HCT116 (cell line): ENCODE measurements around the gene ITGA11. TPM values are rescaled to one million over a fixed set of nuclear protein-coding genes. Genes with fewer than 3 reads are reported as not detected.

Experiments
- ATAC-seq: fragments of 200-7000 bp; cut with Tn5 transposase; 2 replicates; pipeline ENCODE4 v1.9.1; 2020; ENCODE audit warnings: mild to moderate bottlenecking, moderate library complexity
- BruUV-seq: library from RNA; stranded (reverse); fragments of 400-500 nt; replicated peaks from 2 replicates; lab custom pipeline; 2021; lab: Mats Ljungman, UMichigan
- CTCF ChIA-PET: fragments of 300-600 bp; sonication (Branson Sonifier 250); formaldehyde crosslinking; loops from one replicate; lab custom pipeline; 2021; ENCODE audit warnings: antibody characterized with exemption; lab: Charles Lee
- POLR2A ChIA-PET: fragments of 300-600, 350-600 bp; sonication (Branson Sonifier 250); formaldehyde crosslinking; loops from one replicate; lab custom pipeline; 2021; ENCODE audit warnings: antibody characterized with exemption; lab: Charles Lee
- RAD21 ChIA-PET, 2 experiments: fragments of 300-600 bp; sonication (Branson Sonifier 250); formaldehyde crosslinking; loops; one replicate each; lab custom pipeline; 2023; ENCODE audit warnings: low total read pairs in 2 of 2; ENCODE audit not compliant: uncharacterized antibody in 2 of 2, unreplicated experiment in 2 of 2, low non-redundant PET in 1 of 2; lab: Charles Lee
- DNase-seq: peaks from one replicate; pipeline ENCODE4 v3.0.0-alpha.2; 2010; ENCODE audit warnings: low read depth, low spot score
- H2AFZ ChIP-seq: fragments of 200-600 bp; shearing (Covaris generic), sonication (generic); 2 replicates; pipeline ENCODE4 v1.6.1; 2017; ENCODE audit warnings: low read depth, mixed run types, mixed read lengths, antibody characterized with exemption, low read length; ENCODE audit not compliant: poor library complexity, severe bottlenecking
- H3K27ac ChIP-seq: 2 replicates; pipeline ENCODE4 v1.5.1; 2012; ENCODE audit warnings: low read depth, low read length
- H3K27me3 ChIP-seq: fragments of 200-600 bp; sonication (generic); 2 replicates; pipeline ENCODE4 v1.6.1; 2016; ENCODE audit warnings: mixed run types, low read length, mixed read lengths; ENCODE audit not compliant: insufficient read depth
- H3K36me3 ChIP-seq, 2 experiments: fragments of 200-500 bp in 1 of 2; fragments of 200-600 bp in 1 of 2; sonication (Bioruptor generic) in 1 of 2; sonication (generic) in 1 of 2; 2 replicates each; pipeline versions ENCODE4 v1.5.1 to v1.6.1; 2014 to 2016; ENCODE audit warnings: low read length in 2 of 2, inconsistent platforms in 1 of 2, mixed read lengths in 1 of 2, mixed run types in 1 of 2; ENCODE audit not compliant: insufficient read depth in 2 of 2, control insufficient read depth in 1 of 2
- H3K4me1 ChIP-seq, 2 experiments: fragments of 200-600 bp in 1 of 2; sonication (generic) in 1 of 2; 2 replicates each; pipeline versions ENCODE4 v1.5.1 to v1.6.1; 2012 to 2017; ENCODE audit warnings: low read length in 2 of 2, inconsistent platforms in 1 of 2, mild to moderate bottlenecking in 1 of 2, mixed read lengths in 1 of 2, mixed run types in 1 of 2, moderate library complexity in 1 of 2; ENCODE audit not compliant: insufficient read depth in 2 of 2, control insufficient read depth in 1 of 2
- H3K4me2 ChIP-seq: fragments of 200-600 bp; sonication (generic); 2 replicates; pipeline ENCODE4 v1.6.1; 2017; ENCODE audit warnings: mixed run types, low read length, mixed read lengths
- H3K4me3 ChIP-seq, 2 experiments: fragments of 200-600 bp in 1 of 2; sonication (generic) in 1 of 2; replicated peaks in 1 of 2; 2 replicates each; pipeline ENCODE4 v1.5.1; 2011 to 2016; ENCODE audit warnings: low read length in 2 of 2, control low read depth in 1 of 2, low read depth in 1 of 2, mild to moderate bottlenecking in 1 of 2, mixed read lengths in 1 of 2, mixed run types in 1 of 2
- H3K79me2 ChIP-seq: fragments of 200-600 bp; sonication (generic); 2 replicates; pipeline ENCODE4 v1.6.1; 2017; ENCODE audit warnings: mild to moderate bottlenecking, mixed run types, low read length, moderate library complexity, mixed read lengths; ENCODE audit not compliant: insufficient read depth
- H3K9ac ChIP-seq: fragments of 200-600 bp; sonication (generic); 2 replicates; pipeline ENCODE4 v1.6.1; 2016; ENCODE audit warnings: low read length, mixed read lengths
- H3K9me2 ChIP-seq: fragments of 200-600 bp; sonication (generic), shearing (Covaris generic); 2 replicates; pipeline ENCODE4 v1.6.1; 2017; ENCODE audit warnings: mixed run types, mild to moderate bottlenecking, moderate library complexity; ENCODE audit not compliant: insufficient read depth
- H3K9me3 ChIP-seq, 2 experiments: fragments of 200-500 bp in 1 of 2; fragments of 200-600 bp in 1 of 2; sonication (Bioruptor generic) in 1 of 2; sonication (generic) in 1 of 2; 2 replicates each; pipeline ENCODE4 v1.6.1; 2014 to 2017; ENCODE audit warnings: low read length in 2 of 2, mixed read lengths in 2 of 2, inconsistent platforms in 1 of 2, low read depth in 1 of 2, mild to moderate bottlenecking in 1 of 2, mixed run types in 1 of 2, moderate library complexity in 1 of 2; ENCODE audit not compliant: control insufficient read depth in 1 of 2, insufficient read depth in 1 of 2
- H4K20me1 ChIP-seq: fragments of 200-600 bp; sonication (generic), shearing (Covaris generic); 2 replicates; pipeline ENCODE4 v1.6.1; 2017; ENCODE audit warnings: mixed run types, mild to moderate bottlenecking, moderate library complexity; ENCODE audit not compliant: insufficient read depth
- EGR1 ChIP-seq: IDR thresholded peaks from 2 replicates; pipeline ENCODE4 v1.6.1; 2012; ENCODE audit warnings: low read depth
- FOSL1 ChIP-seq: IDR thresholded peaks from 2 replicates; pipeline ENCODE4 v1.6.1; 2012; ENCODE audit warnings: low read depth
- RAD21 ChIP-seq: IDR thresholded peaks from 2 replicates; pipeline ENCODE4 v1.6.1; 2012; ENCODE audit warnings: low read depth, mild to moderate bottlenecking
- REST ChIP-seq: IDR thresholded peaks from 2 replicates; pipeline ENCODE4 v1.6.1; 2012; ENCODE audit warnings: low read depth
- SIN3A ChIP-seq: IDR thresholded peaks from 2 replicates; pipeline ENCODE4 v1.6.1; 2012; ENCODE audit warnings: low read depth
- SRF ChIP-seq: IDR thresholded peaks from 2 replicates; pipeline ENCODE4 v1.6.1; 2012; ENCODE audit warnings: low read depth
- ZNF274 ChIP-seq: fragments of 200-500 bp; sonication (Bioruptor generic); IDR thresholded peaks from 2 replicates; pipeline ENCODE4 v1.6.1; 2014; ENCODE audit warnings: mild to moderate bottlenecking, low read depth, low read length, inconsistent platforms
- intact Hi-C: fragments of 100-400 bp; cut with micrococcal nuclease; formaldehyde crosslinking; loops from 2 replicates; pipeline ENCODE4 v1.10.0; 2022
- total RNA-seq: library from RNA; stranded (reverse); gene quantifications from one replicate; pipeline ENCODE4 v1.2.1, GENCODE V29; 2021; ENCODE audit not compliant: unreplicated experiment
- TF ChIP-seq, protein P1 (sequence below): IDR thresholded peaks from 2 replicates; pipeline ENCODE4 v1.6.1; 2012
- TF ChIP-seq, protein P2 (sequence below): IDR thresholded peaks from 2 replicates; pipeline ENCODE4 v1.6.1; 2012
- TF ChIP-seq, protein P3 (sequence below): IDR thresholded peaks from 2 replicates; pipeline ENCODE4 v1.6.1; 2011; ENCODE audit warnings: mild to moderate bottlenecking, low read length, moderate library complexity; ENCODE audit not compliant: insufficient replicate concordance; ENCODE audit errors: extremely low read depth

ITGA11 gene
- total RNA-seq, 1 experiment from 2014 or later: not detected

DNA sequence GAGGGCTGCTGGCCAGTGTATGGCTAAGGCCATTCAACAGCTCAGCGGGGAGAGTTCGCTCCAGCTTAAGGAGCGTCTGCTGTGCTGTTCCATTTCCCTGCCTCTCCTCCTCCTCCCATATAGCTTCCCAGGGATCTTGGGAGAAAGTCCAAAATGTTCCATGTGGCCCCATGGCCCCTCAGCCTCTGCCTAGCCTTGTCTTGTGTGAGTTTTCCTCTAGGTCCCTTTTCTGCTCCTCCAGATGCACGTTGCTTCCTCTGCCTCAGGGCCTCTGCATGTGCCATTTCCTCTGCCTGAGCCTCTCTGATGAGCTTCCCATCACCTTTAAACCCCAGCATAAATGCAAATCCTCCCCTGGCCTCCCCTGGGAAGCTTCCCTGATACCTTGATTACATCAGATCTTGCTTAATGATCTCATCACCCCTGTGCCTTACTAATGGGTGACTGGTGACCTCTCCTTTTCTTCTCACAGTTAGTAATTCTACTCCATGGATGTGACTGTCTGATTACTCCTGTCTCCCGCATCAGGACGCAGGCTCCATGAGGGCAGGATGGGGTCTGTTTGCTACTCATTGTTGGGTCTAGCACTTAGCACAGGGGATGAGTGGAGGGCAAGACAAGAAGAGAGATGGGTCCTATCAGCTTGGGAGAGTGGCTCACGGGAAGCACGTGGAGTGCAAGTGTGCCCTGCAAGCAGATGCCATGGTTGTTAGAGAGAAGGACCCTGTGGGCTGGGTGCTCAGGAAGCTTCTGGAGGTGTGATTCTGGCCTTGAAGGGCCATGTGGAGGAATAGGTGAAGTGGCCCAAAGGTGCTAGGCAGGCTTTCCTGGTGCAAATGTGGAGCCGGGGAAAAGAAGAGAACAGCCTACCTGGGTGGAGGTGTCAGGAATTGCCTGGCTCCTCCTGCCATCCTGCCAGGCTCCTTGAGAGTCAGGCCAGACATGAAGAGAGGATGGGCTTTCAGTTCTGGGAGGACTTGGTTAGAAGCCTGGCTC is 23.8 kb downstream of the ITGA11 start:
- Histone ChIP-seq H3K9me3 (no peaks in the 10 kb centered on the region), H3K4me2 (no peak overlapping the region), H3K9me2 (no peaks in the 10 kb centered on the region), H3K79me2 (no peaks in the 10 kb centered on the region), H3K27ac (no peak overlapping the region), H3K9ac (no peak overlapping the region), H2AFZ (no peak overlapping the region), H3K27me3 (no peaks in the 10 kb centered on the region), H3K36me3 (no peaks in the 10 kb centered on the region), H4K20me1 (no peaks in the 10 kb centered on the region), H3K4me1 (no peaks in the 10 kb centered on the region), H3K4me3 (no peak overlapping the region)
- intact Hi-C loops: no loop called here
- POLR2A ChIA-PET: no interaction called here
- CTCF ChIA-PET: no interaction called here
- RAD21 ChIA-PET: no interaction called here
- no peak for DNase-seq
- ATAC-seq: no peak
- TF ChIP-seq, protein P1, sequence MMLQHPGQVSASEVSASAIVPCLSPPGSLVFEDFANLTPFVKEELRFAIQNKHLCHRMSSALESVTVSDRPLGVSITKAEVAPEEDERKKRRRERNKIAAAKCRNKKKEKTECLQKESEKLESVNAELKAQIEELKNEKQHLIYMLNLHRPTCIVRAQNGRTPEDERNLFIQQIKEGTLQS: no peak
- TF ChIP-seq RAD21 (no peak), ZNF274 (no peak), EGR1 (no peak), REST (no peak), SIN3A (no peak), SRF (no peak), FOSL1 (no peak)
- TF ChIP-seq, protein P2, sequence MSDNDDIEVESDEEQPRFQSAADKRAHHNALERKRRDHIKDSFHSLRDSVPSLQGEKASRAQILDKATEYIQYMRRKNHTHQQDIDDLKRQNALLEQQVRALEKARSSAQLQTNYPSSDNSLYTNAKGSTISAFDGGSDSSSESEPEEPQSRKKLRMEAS: no peak
- TF ChIP-seq, protein P3, sequence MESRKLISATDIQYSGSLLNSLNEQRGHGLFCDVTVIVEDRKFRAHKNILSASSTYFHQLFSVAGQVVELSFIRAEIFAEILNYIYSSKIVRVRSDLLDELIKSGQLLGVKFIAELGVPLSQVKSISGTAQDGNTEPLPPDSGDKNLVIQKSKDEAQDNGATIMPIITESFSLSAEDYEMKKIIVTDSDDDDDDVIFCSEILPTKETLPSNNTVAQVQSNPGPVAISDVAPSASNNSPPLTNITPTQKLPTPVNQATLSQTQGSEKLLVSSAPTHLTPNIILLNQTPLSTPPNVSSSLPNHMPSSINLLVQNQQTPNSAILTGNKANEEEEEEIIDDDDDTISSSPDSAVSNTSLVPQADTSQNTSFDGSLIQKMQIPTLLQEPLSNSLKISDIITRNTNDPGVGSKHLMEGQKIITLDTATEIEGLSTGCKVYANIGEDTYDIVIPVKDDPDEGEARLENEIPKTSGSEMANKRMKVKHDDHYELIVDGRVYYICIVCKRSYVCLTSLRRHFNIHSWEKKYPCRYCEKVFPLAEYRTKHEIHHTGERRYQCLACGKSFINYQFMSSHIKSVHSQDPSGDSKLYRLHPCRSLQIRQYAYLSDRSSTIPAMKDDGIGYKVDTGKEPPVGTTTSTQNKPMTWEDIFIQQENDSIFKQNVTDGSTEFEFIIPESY: no peak
- BruUV-seq: no TSS peak
